K562 (cell line): ENCODE measurements around the gene ADAT2. TPM values are rescaled to one million over a fixed set of nuclear protein-coding genes. Genes with fewer than 3 reads are reported as not detected.

Experiments
- ARID3A ChIP-seq: IDR thresholded peaks from 2 replicates; pipeline ENCODE4 v1.6.1; 2012; ENCODE audit warnings: low read depth, low read length, improper control_type of control experiment, borderline replicate concordance
- BMI1 ChIP-seq: fragments of 150-350 bp; IDR thresholded peaks from 2 replicates; pipeline ENCODE4 v1.6.1; 2014; ENCODE audit warnings: low read length
- BRCA1 ChIP-seq, 2 experiments: fragments of 450-650 bp in 1 of 2; sonication (generic) in 1 of 2; formaldehyde crosslinking in 1 of 2; IDR thresholded peaks; 2 replicates each; pipeline versions ENCODE4 v1.5.0 to v1.6.1; 2017 to 2020; ENCODE audit warnings: mild to moderate bottlenecking in 1 of 2, missing genetic modification reagents in 1 of 2
- CTBP1 ChIP-seq: fragments of 450-650 bp; IDR thresholded peaks from 2 replicates; pipeline ENCODE4 v1.6.1; 2016; ENCODE audit warnings: borderline replicate concordance
- ELK1 ChIP-seq: sonication (generic); formaldehyde crosslinking; IDR thresholded peaks from 2 replicates; pipeline ENCODE4 v1.8.1; 2022; ENCODE audit warnings: missing genetic modification reagents
- HINFP ChIP-seq: fragments of 450-650 bp; conservative IDR thresholded peaks from 2 replicates; pipeline ENCODE4 v1.6.1; 2016; ENCODE audit warnings: missing genetic modification characterization, low read depth, mild to moderate bottlenecking, control low read depth, missing compliant biosample characterization
- HNRNPH1 ChIP-seq: fragments of 200-400 bp; formaldehyde crosslinking; optimal IDR thresholded peaks from 2 replicates; pipeline ENCODE3; 2017; ENCODE audit warnings: low read depth, mild to moderate bottlenecking, low read length, moderate library complexity
- L3MBTL2 ChIP-seq: fragments of 450-650 bp; IDR thresholded peaks from 2 replicates; pipeline ENCODE4 v1.6.1; 2016; ENCODE audit warnings: mild to moderate bottlenecking, moderate library complexity
- MTA3 ChIP-seq: fragments of 450-650 bp; formaldehyde crosslinking; IDR thresholded peaks from 2 replicates; pipeline ENCODE4 v1.6.1; 2017; ENCODE audit warnings: mild to moderate bottlenecking, borderline replicate concordance
- PHF20 ChIP-seq: fragments of 450-650 bp; IDR thresholded peaks from 2 replicates; pipeline ENCODE4 v1.6.1; 2018; ENCODE audit not compliant: partially characterized antibody
- PTTG1 ChIP-seq: fragments of 450-650 bp; IDR thresholded peaks from 2 replicates; pipeline ENCODE4 v1.6.1; 2016; ENCODE audit warnings: low read depth, mild to moderate bottlenecking, missing genetic modification characterization, missing compliant biosample characterization
- SAFB ChIP-seq: fragments of 200-400 bp; formaldehyde crosslinking; IDR thresholded peaks from 2 replicates; pipeline ENCODE4 v1.6.1; 2017; ENCODE audit warnings: low read depth, low read length, borderline replicate concordance
- SOX6 ChIP-seq: fragments of 450-650 bp; IDR thresholded peaks from 2 replicates; pipeline ENCODE4 v1.6.1; 2014; ENCODE audit warnings: mild to moderate bottlenecking
- TRIM25 ChIP-seq: fragments of 450-650 bp; IDR thresholded peaks from 2 replicates; pipeline ENCODE4 v1.7.0; 2016; ENCODE audit warnings: borderline replicate concordance
- ZFP1 ChIP-seq: fragments of 450-650 bp; formaldehyde crosslinking; IDR thresholded peaks from 2 replicates; pipeline ENCODE4 v1.4.0; 2020; ENCODE audit warnings: mild to moderate bottlenecking, mixed read lengths
- ZFX ChIP-seq: sonication (generic); formaldehyde crosslinking; IDR thresholded peaks from 2 replicates; pipeline ENCODE4 v1.8.0; 2022; ENCODE audit warnings: mild to moderate bottlenecking, missing genetic modification reagents, moderate library complexity
- ZKSCAN3 ChIP-seq: fragments of 250-450 bp; sonication (Bioruptor Pico); IDR thresholded peaks from 2 replicates; pipeline ENCODE4 v1.4.0; 2020
- ZNF174 ChIP-seq: fragments of 250-450 bp; sonication (Bioruptor Pico); IDR thresholded peaks from 2 replicates; pipeline ENCODE4 v1.4.0; 2020; ENCODE audit warnings: mild to moderate bottlenecking
- ZSCAN32 ChIP-seq: fragments of 450-650 bp; formaldehyde crosslinking; IDR thresholded peaks from 2 replicates; pipeline ENCODE4 v1.4.0; 2020; ENCODE audit warnings: mild to moderate bottlenecking, moderate library complexity
- polyA plus RNA-seq, 8 experiments: library from polyadenylated mRNA; depleted of rRNA in 4 of 8; stranded (reverse) in 5 of 8; unstranded in 3 of 8; fragments of >200 nt; fragmentation: Nextera tagmentation in 2 of 8; fragmentation: Illumina TruSeq in 1 of 8; extraction: Ambion mirVana in 2 of 8; extraction: Trizol in 1 of 8; gene quantifications; 2 replicates each; pipeline versions ENCODE4 v1.2.1 to v1.2.3, GENCODE V29; 2011 to 2014; ENCODE audit warnings: inconsistent platforms in 1 of 8, missing spikeins in 1 of 8
- total RNA-seq, 7 experiments: library from RNA; depleted of rRNA in 6 of 7; stranded (reverse); fragments of >200 nt in 6 of 7; fragmentation: Illumina TruSeq in 2 of 7; extraction: Trizol in 2 of 7; gene quantifications; 2 replicates each; pipeline versions ENCODE4 v1.2.1 to v1.2.3, GENCODE V29; 2011 to 2021; ENCODE audit warnings: low replicate concordance in 1 of 7
- TF ChIP-seq, protein P1 (sequence below), 2 experiments: IDR thresholded peaks; 2 replicates each; pipeline ENCODE4 v1.6.1; 2011; ENCODE audit warnings: borderline replicate concordance in 1 of 2, control low read depth in 1 of 2, low read depth in 1 of 2, low read length in 1 of 2, mild to moderate bottlenecking in 1 of 2, mixed read lengths in 1 of 2, moderate library complexity in 1 of 2; ENCODE audit not compliant: insufficient read depth in 1 of 2, insufficient read length in 1 of 2, poor library complexity in 1 of 2, severe bottlenecking in 1 of 2; ENCODE audit errors: extremely low read depth in 1 of 2

The ADAT2 gene
- total and polyA plus RNA-seq, 9 of the 15 experiments (the other 6 are each of a cell fraction or from before 2014, with no cell fraction given) = 13.0 to 62.5 (median 31.7) TPM

- TF ChIP-seq, protein P1, sequence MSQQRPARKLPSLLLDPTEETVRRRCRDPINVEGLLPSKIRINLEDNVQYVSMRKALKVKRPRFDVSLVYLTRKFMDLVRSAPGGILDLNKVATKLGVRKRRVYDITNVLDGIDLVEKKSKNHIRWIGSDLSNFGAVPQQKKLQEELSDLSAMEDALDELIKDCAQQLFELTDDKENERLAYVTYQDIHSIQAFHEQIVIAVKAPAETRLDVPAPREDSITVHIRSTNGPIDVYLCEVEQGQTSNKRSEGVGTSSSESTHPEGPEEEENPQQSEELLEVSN (IDR thresholded peaks at IDR 0.05; ENCODE audit: borderline replicate concordance in 1 of 2, extremely low read depth in 1 of 2, insufficient read depth in 1 of 2, insufficient read length in 1 of 2, low read depth in 1 of 2, low read length in 1 of 2, poor library complexity in 1 of 2, severe bottlenecking in 1 of 2) = peak; percentile 61 to 81
- peak; percentile 80 for TF ChIP-seq L3MBTL2
- peak; percentile 98 for TF ChIP-seq MTA3
- TF ChIP-seq ZFX (CRISPR knock-in tag) = peak; percentile 79
- TF ChIP-seq BMI1 = no peak; the same call in 1 of the 2 replicates
- TF ChIP-seq ZNF174 (CRISPR knock-in tag) = no peak
- TF ChIP-seq HNRNPH1 = no peak
- TF ChIP-seq SOX6 = peak; percentile 83
- peak; percentile 35; the same call in 1 of the 2 replicates for TF ChIP-seq ARID3A
- no peak for TF ChIP-seq SAFB
- TF ChIP-seq PTTG1 (tag) = no peak
- no peak for TF ChIP-seq ELK1 (CRISPR knock-in tag)
- TF ChIP-seq ZFP1 (CRISPR knock-in tag) = no peak
- TF ChIP-seq HINFP (tag) = no peak
- TF ChIP-seq PHF20 = peak; percentile 94
- no peak for TF ChIP-seq BRCA1 (IDR thresholded peaks at IDR 0.05)
- no peak for TF ChIP-seq BRCA1 (CRISPR knock-in tag; IDR thresholded peaks at IDR 0.05)
- no peak for TF ChIP-seq TRIM25
- TF ChIP-seq ZKSCAN3 (CRISPR knock-in tag) = no peak
- peak; percentile 97 for TF ChIP-seq CTBP1
- TF ChIP-seq ZSCAN32 (CRISPR knock-in tag) = no peak
These were observed at the start of gene ADAT2, which contains the start of gene PEX3 (continued) for GRCh38 chr6:143450453-143451371.
